ENCODE results near the gene PHTF2.
"Not testable (repeated sequence)": the region's sequence is repeated elsewhere in the genome, so short reads cannot be mapped to it uniquely, and the experiment has no call there.

The PHTF2 gene

GRCh38 chr7:77831953-77832352 lies 33.4 kb downstream of the PHTF2 start:
- DNase-seq = no peak

GRCh38 chr7:77833136-77833535 lies 34.6 kb downstream of the PHTF2 start:
- no peak for DNase-seq

- DNase-seq = not testable (repeated sequence)
These were observed 37.9 kb downstream of the PHTF2 start for GRCh38 chr7:77836425-77836824.

GRCh38 chr7:77837275-77837674 lies 38.7 kb downstream of the PHTF2 start:
- no peak for DNase-seq

GRCh38 chr7:77837966-77838365 lies 39.4 kb downstream of the PHTF2 start:
- DNase-seq = no peak

GRCh38 chr7:77838929-77839491 lies 40.4 kb downstream of the PHTF2 start:
- DNase-seq = no peak

GRCh38 chr7:77839919-77840318 lies 41.3 kb downstream of the PHTF2 start:
- no peak for DNase-seq

GRCh38 chr7:77843194-77843593 lies 44.6 kb downstream of the PHTF2 start:
- no peak for DNase-seq

GRCh38 chr7:77846317-77847092 lies 47.9 kb downstream of the PHTF2 start:
- no peak for DNase-seq

GRCh38 chr7:77855371-77856083 lies 57.0 kb downstream of the PHTF2 start:
- no peak for DNase-seq

GRCh38 chr7:77858278-77858677 lies 59.7 kb downstream of the PHTF2 start:
- no peak for DNase-seq

- DNase-seq = no peak
These were observed 60.8 kb downstream of the PHTF2 start for GRCh38 chr7:77859343-77859742.

GRCh38 chr7:77862691-77863090 lies 64.1 kb downstream of the PHTF2 start:
- DNase-seq = no peak

- DNase-seq = no peak
These were observed 65.3 kb downstream of the PHTF2 start for GRCh38 chr7:77863860-77864259.

- DNase-seq = no peak
These were observed 67.8 kb downstream of the PHTF2 start for GRCh38 chr7:77866370-77866769.

GRCh38 chr7:77866786-77867536 lies 68.4 kb downstream of the PHTF2 start:
- no peak for DNase-seq

- DNase-seq = no peak
These were observed 68.9 kb downstream of the PHTF2 start for GRCh38 chr7:77867537-77867865.

- not testable (repeated sequence) for DNase-seq
These were observed 73.7 kb downstream of the PHTF2 start for GRCh38 chr7:77872256-77872655.

GRCh38 chr7:77873416-77874327 lies 75.1 kb downstream of the PHTF2 start:
- not testable (repeated sequence) for DNase-seq

- no peak for DNase-seq
These were observed 79.2 kb downstream of the PHTF2 start for GRCh38 chr7:77877791-77878190.

- DNase-seq = no peak
These were observed 79.9 kb downstream of the PHTF2 start for GRCh38 chr7:77878500-77878899.

GRCh38 chr7:77879272-77879671 lies 80.7 kb downstream of the PHTF2 start:
- no peak for DNase-seq

Data from CD4-positive, alpha-beta T cell treated with Interleukin-6 for 4 hours (primary cell).